GM21825 (cell line): ENCODE results near the gene MAEL.

ENCODE experiments used
- ATAC-seq: cut with Tn5 transposase; IDR thresholded peaks from one replicate; pipeline ENCODE4 v1.9.1; 2021; ENCODE audit warnings: mild to moderate bottlenecking, moderate library complexity; ENCODE audit not compliant: unreplicated experiment

The MAEL gene

GRCh38 chr1:166988974-166989515, at the start of gene MAEL:
Gene MAEL, plus strand, starts transcription at chr1:166989280. Its CDS starts 73 bp downstream, at chr1:166989353.
- no peak for ATAC-seq

- no peak for ATAC-seq
These were observed 49.2 kb upstream of the MAEL start for GRCh38 chr1:166939741-166940375.

GRCh38 chr1:166944186-166944967, 44.7 kb upstream of the MAEL start:
- ATAC-seq: no peak

- ATAC-seq: no peak
These were observed 41.6 kb upstream of the MAEL start for GRCh38 chr1:166947398-166948043.

GRCh38 chr1:166948856-166949350, 40.2 kb upstream of the MAEL start:
- no peak for ATAC-seq

- ATAC-seq: no peak
These were observed 38.9 kb upstream of the MAEL start for GRCh38 chr1:166950156-166950555.

- no peak for ATAC-seq
These were observed 38.0 kb upstream of the MAEL start for GRCh38 chr1:166951050-166951449.

- ATAC-seq: no peak
These were observed 36.9 kb upstream of the MAEL start for GRCh38 chr1:166952002-166952746.

- ATAC-seq: no peak
These were observed 35.6 kb upstream of the MAEL start for GRCh38 chr1:166953491-166953890.

- ATAC-seq: no peak
These were observed 32.8 kb upstream of the MAEL start for GRCh38 chr1:166956057-166956850.

- ATAC-seq: no peak
These were observed 32.2 kb upstream of the MAEL start for GRCh38 chr1:166956872-166957271.

GRCh38 chr1:166960858-166961474, 28.1 kb upstream of the MAEL start:
- peak; percentile 47 for ATAC-seq

GRCh38 chr1:166969074-166969677, 19.9 kb upstream of the MAEL start:
- peak; percentile 83 for ATAC-seq

- no peak for ATAC-seq
These were observed 17.8 kb upstream of the MAEL start for GRCh38 chr1:166971252-166971651.

GRCh38 chr1:166972193-166972592, 16.9 kb upstream of the MAEL start:
- ATAC-seq: no peak

GRCh38 chr1:166972826-166973225, 16.3 kb upstream of the MAEL start:
- no peak for ATAC-seq

- ATAC-seq: no peak
These were observed 14.3 kb upstream of the MAEL start for GRCh38 chr1:166974647-166975345.

- peak; percentile 59 for ATAC-seq
These were observed 13.5 kb upstream of the MAEL start, which contains the start of gene ILDR2 for GRCh38 chr1:166975361-166976129. Gene ILDR2, minus strand, starts transcription at chr1:166975540. Its CDS starts 272 bp downstream, at chr1:166975268.
